Dedifferentiated amniotic fluid mesenchymal stem cell (primary cell): Measurements from ENCODE around the gene ZNF33B.
A peak's percentile ranks its signal among the peaks of the same experiment; 100 is the strongest.
"Not testable (repeated sequence)": the region's sequence is repeated elsewhere in the genome, so short reads cannot be mapped to it uniquely, and the experiment has no call there.

Source experiments
- DNase-seq: peaks from one replicate; pipeline ENCODE4 v3.0.0-alpha.2; 2016; ENCODE audit errors: extremely low spot score

ZNF33B gene

GRCh38 chr10:42615419-42615818 lies 23.0 kb downstream of the ZNF33B start:
- DNase-seq, result no peak

GRCh38 chr10:42609872-42610271 lies 28.5 kb downstream of the ZNF33B start:
- DNase-seq, result no peak

DNA sequence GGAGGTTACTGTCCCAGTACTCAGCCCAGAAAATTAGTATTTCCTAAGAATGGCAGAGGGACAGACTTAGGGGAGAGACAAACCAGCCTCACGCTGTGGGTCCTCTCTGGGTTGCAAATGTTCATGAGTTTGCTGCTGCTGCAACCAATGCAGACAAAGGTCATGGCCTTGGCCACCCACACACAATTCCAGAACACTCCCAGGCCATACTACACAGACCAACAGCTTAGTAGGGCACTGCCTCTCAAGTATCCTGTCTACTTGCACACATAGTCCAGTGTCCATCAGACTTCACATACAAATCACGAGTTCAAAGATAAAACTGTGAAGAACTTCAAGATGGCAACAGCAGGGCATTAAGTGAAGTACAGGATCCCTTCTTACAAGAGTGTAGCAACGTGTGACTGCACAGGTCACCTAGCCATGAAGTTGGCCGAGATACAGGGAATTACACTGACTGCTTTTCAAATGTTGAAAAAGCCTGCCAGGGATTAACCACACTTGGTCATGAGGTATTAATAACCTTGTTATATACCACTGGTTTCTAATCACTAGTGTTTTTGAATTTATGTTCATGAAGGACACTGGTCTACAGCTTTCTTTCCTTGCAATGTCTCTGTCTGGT lies 40.0 kb downstream of the ZNF33B start:
- DNase-seq, result no peak

GRCh38 chr10:42596196-42596595 lies 42.2 kb downstream of the ZNF33B start:
- DNase-seq, result no peak

GRCh38 chr10:42594246-42594650 lies 44.1 kb downstream of the ZNF33B start:
- no peak for DNase-seq

- no peak for DNase-seq
Observed at GRCh38 chr10:42593284-42593683, 45.1 kb downstream of the ZNF33B start.

- no peak for DNase-seq
Observed at GRCh38 chr10:42583828-42584227, 54.5 kb downstream of the ZNF33B start.

DNA sequence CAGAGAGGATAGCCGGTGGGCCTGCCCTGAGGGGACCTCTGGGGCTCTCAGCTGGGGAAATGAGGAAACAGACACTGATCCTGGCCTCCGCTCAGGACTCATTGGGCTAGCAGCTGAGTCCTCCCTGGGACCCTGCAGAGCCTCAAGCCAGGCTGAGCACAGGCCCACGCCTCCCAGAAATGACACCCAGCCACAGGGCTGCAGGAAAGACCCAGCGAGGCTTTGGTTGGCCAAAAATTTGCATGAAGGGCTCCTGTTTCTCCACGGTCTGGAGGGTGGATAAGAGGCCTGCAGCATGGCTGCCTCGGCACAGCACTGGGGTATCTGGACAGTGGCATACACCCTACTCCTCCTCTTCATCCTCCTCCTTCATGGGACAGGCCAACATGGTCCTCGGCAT lies 60.4 kb downstream of the ZNF33B start:
- DNase-seq, result no peak

DNA sequence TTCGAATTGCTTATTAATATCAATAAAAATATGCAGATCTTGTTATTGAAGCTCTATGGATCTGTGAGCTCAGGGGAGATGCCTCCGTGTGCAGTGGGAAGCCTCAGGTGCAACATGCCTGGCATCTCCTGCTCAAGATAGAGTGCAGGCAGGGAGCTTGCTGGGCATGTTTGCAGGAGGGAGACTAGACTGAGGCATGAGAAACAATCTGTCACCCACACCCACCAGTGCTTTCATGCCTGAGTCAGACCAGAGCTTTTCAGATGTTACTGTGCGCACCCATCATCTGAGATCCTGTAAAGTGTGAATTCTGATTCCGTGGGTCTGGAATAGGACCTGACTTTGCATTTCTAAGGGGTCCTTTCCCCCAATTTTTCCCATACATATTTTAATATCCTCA lies 62.0 kb downstream of the ZNF33B start:
- no peak for DNase-seq

DNA sequence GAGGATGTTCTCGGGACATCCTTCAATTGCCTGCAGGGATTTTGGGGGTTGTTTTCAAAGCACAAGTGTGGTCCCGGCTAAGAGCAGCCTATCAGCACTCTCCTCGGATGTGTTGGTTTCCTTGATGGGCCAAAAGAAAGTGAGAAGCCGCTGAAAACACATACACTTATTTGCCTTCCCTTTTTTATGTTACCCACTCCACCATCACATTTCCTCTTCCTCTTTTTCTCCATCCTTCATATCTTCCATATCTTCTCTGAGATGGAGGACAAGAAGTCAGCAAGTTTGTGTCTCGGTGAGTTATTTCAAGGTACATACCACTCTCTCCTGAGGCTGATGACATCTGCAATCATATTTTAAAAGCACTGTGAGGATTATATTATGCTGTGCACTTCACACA lies 64.0 kb downstream of the ZNF33B start:
- no peak for DNase-seq

DNA sequence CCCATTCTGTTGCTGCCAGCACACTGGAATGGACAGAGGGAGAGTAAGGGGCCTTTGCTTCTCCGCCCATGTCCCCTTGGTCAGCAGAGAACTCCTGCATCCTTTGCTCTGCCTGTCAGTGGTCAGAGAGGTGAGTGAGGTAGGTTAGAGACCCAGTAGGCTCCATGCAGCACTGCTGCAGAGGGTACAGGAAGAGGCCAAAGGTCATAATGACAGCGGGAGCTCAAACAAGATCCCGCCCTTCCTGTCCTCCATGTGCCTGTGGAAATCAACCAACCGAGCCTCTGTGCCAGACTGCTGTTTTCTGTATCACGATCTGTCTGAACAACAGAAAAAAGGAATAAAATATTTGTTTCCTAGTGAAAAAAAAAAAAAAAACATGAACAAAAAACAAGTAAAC lies 81.4 kb downstream of the ZNF33B start:
- no peak for DNase-seq

GRCh38 chr10:42553576-42553975 lies 84.8 kb downstream of the ZNF33B start:
- DNase-seq, result not testable (repeated sequence)

- no peak for DNase-seq
Observed at GRCh38 chr10:42553064-42553407, 85.3 kb downstream of the ZNF33B start.

DNA sequence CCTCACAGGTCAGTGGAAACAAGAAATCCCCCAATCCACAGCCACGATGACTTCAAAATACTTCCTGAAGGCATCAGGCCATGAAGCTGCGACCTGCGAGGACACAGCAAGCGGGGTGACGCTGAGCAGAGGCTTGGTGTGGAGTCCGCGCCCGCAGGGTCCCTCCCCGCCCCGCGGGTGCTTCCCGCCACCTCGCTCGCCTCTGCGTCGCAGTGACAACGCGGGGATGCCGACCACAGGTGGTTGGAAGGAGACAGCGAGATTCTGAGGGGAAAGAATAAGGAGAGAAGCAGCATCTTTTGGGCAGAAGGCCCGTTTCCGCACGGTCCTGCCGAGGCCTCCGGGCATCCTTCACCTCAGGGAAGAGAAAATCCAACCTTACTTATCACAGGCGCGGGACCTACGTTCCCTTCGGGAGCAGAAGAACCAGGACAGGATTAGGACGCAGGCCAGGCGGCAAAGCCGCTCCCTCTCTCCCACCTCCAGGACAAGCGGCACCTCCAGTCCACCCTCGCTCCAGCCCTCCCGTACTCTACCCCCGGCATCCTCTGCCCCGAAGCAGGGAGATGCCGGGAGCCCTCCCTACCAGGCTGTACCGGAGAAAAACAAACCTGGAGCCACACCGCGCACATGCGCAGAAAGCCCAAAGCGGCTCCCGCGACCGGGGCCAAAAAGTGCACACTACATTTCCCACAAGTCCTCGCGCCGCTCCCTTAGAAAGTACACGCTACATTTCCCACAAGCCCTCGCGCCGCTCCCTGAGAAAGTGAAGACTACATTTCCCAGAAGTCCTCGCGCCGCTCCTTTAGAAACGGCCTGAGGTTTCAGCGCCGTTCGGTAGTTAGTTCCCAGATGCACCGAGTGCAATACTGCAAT lies 85.9 kb downstream of the ZNF33B start:
- DNase-seq, result peak; percentile 99

DNA sequence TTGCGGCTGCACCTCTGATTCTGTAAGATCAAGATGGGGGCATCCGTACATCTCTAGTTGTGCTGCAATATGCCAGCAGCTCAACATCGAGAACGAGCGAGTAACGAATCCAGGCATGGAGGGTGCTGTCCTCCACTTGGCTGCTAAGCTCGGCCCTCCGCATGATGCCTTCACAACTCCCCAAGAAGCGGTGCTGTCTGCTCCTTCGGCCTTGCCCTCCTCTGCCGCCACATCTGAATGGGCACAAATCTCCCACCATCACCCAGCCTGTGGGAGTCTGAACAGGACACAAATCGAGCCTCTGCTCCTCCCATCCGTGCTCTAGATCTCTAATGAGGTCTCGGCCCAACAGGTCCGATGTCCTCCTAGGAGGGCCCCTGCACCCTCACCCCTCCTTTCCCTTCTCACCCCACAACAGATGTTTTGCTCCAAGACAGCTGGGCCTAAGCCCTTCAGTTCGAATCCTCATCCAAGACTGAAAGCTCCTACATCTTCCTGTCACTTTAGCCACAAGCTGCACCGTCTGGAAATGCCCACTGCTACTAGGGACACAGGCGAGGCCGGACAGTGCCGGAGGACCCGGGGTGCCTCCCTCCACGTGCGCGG lies 86.7 kb downstream of the ZNF33B start:
- DNase-seq, result no peak

GRCh38 chr10:42549851-42550250 lies 88.5 kb downstream of the ZNF33B start:
- no peak for DNase-seq

GRCh38 chr10:42548254-42548653 lies 90.1 kb downstream of the ZNF33B start:
- no peak for DNase-seq

DNA sequence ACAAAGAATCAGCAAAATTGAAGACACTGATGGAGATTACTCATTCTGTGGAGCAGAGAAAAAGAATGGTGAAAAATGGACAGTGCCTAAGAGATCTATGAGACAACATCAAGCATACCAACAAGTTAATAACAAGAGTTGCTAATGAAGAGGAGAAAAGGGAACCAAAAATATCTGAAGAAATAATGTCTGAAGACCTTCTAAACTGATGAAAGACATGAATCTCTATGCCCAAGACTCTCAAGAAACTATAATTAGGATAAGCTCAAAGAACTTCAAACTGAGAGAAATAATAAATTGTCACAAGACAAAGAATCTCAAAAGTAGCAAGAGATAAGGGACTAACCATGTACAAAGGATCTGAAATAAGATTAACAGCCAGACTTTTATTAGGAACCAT lies 93.4 kb downstream of the ZNF33B start:
- no peak for DNase-seq

- DNase-seq, result no peak
Observed at GRCh38 chr10:42543840-42544372, 94.5 kb downstream of the ZNF33B start.
